Stimulated activated CD4-positive, alpha-beta T cell treated with anti-CD3 and anti-CD28 coated beads, Interleukin-2, amount 100 ng/mL, for 48 hours (primary cell): Measurements from ENCODE around the gene ZNF358.
"Not testable (repeated sequence)": the region's sequence is repeated elsewhere in the genome, so short reads cannot be mapped to it uniquely, and the experiment has no call there.

Experiments used
- DNase-seq, 2 donors: peaks; one replicate each; pipeline ENCODE4 v3.0.0-alpha.2; 2020

Gene ZNF358

GRCh38 chr19:7535998-7536695 lies 20.2 kb downstream of the ZNF358 start:
- DNase-seq, result no peak

- not testable (repeated sequence) for DNase-seq
Measured at GRCh38 chr19:7538990-7539389, 23.1 kb downstream of the ZNF358 start.

GRCh38 chr19:7539827-7540425 lies 24.0 kb downstream of the ZNF358 start:
- no peak for DNase-seq

DNA sequence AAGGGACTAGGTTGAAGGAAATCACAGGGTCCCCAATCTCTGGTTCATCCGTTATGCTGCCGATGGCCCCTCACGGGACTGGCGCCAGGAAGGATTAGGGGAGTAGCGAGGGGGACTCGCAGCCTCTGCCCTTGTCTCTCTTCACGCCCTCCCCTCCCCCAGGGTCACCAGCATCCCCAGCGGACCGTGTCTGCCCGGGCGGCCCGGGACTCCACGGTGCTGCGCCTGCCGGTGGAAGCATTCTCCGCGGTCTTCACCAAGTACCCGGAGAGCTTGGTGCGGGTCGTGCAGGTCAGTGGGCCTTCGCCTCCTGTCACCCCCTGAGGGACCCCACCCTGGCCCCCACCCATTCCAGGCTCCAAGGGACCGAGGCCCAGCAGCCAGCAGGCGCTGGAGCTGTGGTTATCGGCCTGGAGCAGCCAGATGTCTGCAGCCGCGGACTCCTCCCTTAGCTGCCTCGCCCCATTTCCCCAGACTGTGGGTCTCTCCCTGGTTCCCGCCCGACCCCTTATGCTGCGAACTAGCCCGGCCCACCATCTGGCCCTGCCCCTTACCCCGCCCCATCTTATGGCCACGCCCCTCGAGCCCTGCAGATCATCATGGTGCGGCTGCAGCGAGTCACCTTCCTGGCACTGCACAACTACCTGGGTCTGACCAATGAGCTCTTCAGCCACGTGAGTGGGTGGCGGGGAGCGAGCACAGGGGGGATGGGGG lies 25.0 kb downstream of the ZNF358 start:
- DNase-seq, result peak in 1 of 2 donors; percentile 32

DNA sequence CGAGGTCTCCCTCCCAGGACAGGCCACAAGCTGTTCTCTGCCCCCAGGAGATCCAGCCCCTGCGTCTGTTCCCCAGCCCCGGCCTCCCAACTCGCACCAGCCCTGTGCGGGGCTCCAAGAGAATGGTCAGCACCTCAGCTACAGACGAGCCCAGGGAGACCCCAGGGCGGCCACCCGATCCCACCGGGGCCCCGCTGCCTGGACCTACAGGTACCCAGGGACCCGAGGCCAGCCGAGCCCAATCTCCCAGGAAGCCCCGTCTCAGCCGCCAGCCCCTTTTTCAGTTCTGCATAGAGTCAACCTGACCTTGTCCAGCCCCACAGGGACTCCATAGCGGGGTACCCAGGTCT lies 25.5 kb downstream of the ZNF358 start:
- DNase-seq, result no peak

DNA sequence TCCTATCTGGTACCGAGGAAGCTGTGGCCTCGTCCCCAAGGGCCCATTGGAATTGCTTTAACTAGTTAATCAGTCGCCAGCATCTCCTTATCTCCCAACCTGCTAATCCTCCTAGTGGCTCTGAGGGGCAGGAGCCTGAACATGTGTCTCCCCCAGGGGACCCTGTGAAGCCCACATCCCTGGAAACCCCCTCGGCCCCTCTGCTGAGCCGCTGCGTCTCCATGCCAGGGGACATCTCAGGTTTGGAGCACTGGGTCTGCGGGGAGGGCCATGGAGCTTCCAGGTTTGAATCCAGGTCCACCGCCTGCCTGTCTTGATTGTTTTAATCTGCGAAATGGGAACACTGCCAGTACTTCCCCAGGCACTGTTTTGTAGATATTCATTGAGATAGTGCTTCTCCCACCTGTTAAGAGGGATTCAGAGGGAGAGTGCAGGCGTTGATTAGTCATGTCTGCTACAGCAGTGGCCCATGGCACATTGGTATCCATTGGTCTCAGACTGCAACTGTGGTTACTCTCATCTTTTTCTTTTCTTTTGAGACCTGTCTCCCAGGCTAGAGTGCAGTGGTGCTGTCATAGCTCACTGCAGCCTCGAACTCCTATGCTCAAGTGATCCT lies 26.0 kb downstream of the ZNF358 start:
- no peak for DNase-seq

GRCh38 chr19:7542556-7543348 lies 26.8 kb downstream of the ZNF358 start:
- DNase-seq, result no peak

GRCh38 chr19:7544626-7545025 lies 28.7 kb downstream of the ZNF358 start:
- no peak for DNase-seq

- DNase-seq, result no peak
Measured at GRCh38 chr19:7545300-7545699, 29.4 kb downstream of the ZNF358 start.

- no peak for DNase-seq
Measured at GRCh38 chr19:7545904-7546303, 30.0 kb downstream of the ZNF358 start.

- no peak for DNase-seq
Measured at GRCh38 chr19:7547159-7547558, 31.3 kb downstream of the ZNF358 start.

DNA sequence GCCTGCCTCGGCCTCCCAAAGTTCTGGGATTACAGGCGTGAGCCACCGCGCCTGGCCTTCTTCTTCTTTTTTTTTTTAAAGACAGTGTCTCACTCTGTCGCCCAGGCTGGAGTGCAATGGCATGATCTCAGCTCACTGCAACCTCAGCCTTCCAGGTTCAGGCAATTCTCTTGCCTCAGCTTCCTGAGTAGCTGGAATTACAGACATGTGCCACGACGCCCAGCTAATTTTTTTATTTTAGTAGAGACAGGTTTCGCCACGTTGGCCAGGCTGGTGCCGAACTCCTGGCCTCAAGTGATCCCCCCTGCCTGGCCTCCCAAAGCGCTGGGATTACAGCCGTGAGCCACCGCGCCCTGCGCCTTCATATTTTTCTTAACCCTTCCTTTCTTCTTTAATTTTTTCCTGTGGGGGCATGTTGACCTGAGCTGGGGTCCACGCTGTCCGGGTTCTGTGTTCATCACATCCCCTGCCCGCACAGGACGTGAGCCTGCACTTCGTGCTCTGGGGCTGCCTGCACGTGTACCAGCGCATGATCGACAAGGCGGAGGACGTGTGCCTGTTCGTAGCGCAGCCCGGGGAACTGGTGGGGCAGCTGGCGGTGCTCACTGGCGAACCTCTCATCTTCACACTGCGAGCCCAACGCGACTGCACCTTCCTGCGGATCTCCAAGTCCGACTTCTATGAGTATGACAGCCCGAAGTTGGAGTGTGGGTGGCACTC lies 33.7 kb downstream of the ZNF358 start:
- DNase-seq, result no peak

DNA sequence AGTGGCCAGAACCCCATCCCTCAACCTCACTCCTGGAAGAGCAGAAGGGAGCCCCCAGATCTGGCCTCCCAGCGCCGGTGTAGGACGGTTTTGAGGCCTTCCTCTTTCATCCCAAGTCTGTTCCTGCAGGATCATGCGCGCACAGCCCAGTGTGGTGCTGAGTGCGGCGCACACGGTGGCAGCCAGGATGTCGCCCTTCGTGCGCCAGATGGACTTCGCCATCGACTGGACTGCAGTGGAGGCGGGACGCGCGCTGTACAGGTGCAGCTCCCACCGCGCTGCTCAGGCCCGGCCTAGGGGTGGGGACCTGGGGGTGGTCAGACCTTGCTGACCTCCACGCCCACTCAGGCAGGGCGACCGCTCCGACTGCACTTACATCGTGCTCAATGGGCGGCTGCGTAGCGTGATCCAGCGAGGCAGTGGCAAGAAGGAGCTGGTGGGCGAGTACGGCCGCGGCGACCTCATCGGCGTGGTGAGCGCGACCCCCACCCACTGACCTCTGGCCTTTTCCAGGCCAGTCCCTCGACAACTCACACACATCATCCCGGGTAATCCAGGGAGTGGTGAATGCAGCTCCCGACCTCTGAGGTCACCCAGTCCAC lies 34.4 kb downstream of the ZNF358 start:
- DNase-seq, result no peak

GRCh38 chr19:7550987-7551761 lies 35.3 kb downstream of the ZNF358 start:
- DNase-seq, result peak in 1 of 2 donors; percentile 29

GRCh38 chr19:7552781-7553180 lies 36.9 kb downstream of the ZNF358 start:
- DNase-seq, result no peak

GRCh38 chr19:7554565-7554964 lies 38.7 kb downstream of the ZNF358 start:
- no peak for DNase-seq

DNA sequence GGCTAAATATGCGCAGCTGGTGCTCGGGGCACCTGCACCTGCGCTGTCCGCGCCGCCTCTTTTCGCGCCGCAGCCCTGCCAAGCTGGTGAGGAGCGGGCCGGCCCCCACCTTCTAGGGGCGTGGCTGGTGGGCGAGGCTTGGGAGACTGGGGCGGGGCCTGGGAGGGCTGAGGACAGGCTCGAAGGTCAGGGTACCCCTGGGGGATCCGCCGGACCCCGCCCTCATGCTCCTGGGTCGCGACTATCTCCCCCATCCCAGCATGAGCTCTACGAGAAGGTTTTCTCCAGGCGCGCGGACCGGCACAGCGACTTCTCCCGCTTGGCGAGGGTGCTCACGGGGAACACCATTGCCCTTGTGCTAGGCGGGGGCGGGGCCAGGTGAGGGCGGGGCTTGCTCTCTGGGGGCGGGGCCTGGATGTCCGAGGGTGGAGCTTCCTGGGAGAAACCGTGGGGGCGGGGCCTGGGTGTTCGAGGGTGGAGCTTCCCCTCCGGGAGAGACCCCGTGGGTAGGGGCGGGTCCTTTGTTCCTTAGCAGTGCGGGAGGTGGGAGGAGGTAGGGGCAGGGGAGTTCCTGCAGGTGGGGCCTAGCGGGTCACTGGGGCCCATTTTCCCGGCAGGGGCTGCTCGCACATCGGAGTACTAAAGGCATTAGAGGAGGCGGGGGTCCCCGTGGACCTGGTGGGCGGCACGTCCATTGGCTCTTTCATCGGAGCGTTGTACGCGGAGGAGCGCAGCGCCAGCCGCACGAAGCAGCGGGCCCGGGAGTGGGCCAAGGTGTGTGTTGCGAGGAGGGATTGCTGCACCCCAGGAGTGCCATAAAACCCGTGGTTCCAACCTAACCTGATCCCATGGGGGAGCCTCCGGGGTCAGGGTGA lies 39.3 kb downstream of the ZNF358 start:
- DNase-seq, result peak; percentile 33 to 44

DNA sequence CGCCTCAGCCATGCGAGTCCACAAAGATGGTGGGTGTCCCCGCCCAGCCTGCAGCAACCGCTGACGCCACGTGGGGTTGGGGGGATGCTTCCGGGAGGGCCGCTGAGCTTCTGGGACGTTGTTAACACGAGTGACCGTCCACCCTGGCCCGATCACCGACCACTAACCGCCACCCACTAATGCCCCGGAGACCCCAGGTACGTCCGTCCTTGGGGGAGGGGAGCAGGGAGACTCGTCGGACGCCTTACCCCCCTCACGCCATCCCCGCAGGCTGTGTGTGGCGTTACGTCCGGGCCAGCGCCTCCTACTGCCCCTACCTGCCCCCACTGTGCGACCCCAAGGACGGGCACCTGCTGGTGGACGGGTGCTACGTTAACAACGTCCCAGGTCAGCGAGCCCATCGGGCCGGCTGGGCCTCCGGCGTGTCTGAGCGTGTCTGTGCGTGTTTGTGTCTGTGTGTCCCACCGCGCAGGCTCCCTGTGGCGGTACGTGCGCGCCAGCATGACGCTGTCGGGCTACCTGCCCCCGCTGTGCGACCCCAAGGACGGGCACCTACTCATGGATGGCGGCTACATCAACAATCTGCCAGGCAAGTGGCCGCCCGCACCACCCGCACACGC lies 40.9 kb downstream of the ZNF358 start:
- no peak for DNase-seq

DNA sequence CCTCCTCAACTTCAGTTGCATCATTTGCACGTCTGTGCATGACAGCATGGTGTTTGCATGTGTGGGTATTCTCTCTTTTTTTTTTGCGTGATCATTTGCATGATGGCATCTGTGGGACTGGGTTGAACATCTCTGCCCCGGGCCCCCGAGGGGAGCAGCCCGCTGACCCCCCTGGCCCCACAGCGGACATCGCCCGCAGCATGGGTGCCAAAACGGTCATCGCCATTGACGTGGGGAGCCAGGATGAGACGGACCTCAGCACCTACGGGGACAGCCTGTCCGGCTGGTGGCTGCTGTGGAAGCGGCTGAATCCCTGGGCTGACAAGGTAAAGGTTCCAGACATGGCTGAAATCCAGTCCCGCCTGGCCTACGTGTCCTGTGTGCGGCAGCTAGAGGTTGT lies 42.8 kb downstream of the ZNF358 start:
- DNase-seq, result no peak

GRCh38 chr19:7559102-7559501 lies 43.2 kb downstream of the ZNF358 start:
- no peak for DNase-seq
